GM19328 (cell line): ENCODE data around the gene SH3GL3.

Source experiments
- ATAC-seq: cut with Tn5 transposase; IDR thresholded peaks from one replicate; pipeline ENCODE4 v1.9.1; 2021; ENCODE audit warnings: mild to moderate bottlenecking, moderate library complexity; ENCODE audit not compliant: unreplicated experiment

SH3GL3 gene, protein sequence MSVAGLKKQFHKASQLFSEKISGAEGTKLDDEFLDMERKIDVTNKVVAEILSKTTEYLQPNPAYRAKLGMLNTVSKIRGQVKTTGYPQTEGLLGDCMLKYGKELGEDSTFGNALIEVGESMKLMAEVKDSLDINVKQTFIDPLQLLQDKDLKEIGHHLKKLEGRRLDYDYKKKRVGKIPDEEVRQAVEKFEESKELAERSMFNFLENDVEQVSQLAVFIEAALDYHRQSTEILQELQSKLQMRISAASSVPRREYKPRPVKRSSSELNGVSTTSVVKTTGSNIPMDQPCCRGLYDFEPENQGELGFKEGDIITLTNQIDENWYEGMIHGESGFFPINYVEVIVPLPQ

DNA sequence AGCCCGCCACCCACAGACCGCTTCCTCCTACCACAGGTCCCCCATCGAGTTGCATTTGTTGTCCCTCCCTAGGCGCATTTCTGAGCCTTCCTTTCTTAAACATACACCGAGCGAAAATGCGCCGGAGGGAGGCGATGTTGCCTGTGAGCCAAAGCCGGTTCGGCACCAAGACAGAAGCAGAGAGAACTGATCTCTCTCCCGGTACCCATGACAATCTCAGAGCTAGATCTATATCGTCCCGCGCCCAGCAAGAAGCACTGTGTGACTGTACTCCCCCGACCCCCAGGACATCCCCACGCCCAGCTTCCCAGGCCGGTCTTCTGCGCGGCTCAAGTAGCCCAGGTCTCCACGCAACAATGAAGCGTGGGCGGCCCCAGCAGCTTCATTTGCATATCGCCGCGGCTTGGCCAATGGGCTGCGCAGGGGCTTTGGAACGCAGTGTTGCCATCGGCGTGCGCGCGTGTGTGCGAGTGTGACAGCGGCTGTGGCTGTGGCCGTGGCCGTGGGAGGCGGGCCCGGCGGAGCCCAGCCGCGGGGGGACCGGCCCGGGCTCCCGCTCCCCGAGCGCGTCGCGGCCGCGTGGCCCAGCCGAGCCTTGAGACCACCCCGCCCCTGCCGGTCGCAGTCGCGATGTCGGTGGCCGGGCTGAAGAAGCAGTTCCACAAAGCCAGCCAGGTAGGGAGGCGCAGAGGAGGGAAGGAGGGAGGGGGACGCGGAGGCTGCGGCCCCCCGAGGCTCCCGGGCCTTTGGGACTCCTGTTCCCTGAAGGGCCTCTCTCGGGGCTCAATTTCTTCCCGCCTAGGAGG lies at the start of gene SH3GL3:
SH3GL3 (plus strand) TSS at position 438 of the 806 bp plus-strand sequence; CDS start at position 631, 193 bp downstream.
- ATAC-seq, result no peak

DNA sequence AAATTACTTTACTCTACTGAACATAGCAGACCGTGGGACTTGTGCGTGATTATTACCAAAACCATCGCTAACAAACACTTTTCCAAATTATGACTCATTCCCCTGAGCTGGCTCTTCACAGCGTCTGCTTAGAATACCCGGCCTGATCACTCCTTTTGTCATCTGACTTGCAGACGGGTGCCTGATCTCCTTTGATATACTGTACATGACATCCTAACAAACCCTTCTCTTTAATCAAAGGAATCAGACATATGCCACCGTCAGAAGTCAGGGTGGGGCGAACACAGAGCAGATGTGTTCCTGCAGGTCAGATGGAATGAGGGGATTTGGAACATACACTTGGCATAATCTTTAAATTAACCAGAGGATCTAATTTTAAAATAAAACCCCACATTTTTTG lies 48.5 kb upstream of the SH3GL3 start:
- no peak for ATAC-seq

DNA sequence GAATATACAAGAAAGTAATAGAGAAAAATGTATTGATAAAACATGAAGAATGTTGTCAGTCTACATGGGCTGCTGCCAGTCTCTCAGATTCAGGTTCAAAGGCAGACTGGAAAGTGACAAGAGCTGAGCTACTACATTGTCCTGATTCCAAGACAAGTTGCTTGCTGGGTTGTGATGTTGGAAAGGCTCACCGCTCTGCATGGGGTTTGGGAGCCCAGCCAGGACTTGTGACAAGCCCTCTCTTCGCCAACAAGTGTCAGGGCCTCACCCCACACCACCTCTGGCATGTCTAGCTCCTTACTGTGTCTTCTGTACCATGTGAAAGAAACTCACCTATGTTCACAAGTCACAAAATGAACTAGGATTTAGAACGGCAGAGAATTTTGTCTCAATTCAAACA lies 43.0 kb upstream of the SH3GL3 start:
- ATAC-seq, result no peak

DNA sequence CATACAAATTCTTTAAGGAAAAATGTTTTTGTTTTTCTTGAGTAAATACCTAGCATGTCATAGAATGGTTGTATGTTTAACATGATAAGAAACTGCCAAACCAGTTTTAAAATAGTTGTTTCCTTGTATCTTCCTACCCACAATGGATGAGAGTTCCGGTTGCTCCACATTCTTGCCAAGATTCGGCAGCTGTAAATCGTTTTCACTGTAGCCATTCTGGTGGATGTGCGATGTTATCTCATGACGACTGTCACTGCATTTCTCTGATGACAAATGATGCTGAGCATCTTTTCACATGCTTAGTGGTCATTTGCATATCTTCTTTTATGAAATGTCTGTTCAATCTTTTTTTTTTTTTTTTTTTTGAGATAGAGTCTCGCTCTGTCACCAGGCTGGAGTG lies 36.6 kb upstream of the SH3GL3 start:
- ATAC-seq, result no peak

DNA sequence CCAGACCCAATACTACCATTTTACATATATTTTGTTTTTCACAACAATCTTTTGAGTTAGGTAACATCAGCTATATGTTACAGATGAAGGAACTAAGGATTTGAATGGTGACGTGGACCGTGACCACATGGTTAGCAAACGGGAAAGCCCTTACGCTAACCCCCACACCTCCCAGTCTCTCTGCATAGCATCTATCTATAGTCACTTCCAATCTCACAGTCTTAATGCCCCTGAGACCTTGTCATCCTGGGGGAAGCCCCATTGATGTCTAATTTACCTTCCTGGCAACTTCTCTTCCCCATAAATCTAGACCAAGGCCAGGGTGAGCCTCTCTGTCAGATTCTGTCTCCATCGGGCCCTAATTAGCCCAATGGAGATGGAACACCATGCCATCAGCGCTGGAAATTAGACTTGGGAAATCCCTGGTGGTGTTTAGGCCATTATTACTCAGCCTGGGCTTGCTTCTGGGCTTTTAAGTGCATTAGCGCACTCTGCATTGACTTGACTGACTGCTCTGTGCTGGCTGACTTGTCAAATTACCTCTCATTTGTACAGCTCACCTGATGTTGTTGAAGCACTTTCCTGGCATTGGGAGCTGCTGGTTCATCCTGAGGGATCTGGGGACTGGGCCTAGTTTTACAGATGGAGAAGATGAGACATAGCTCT lies 34.0 kb upstream of the SH3GL3 start:
- no peak for ATAC-seq

DNA sequence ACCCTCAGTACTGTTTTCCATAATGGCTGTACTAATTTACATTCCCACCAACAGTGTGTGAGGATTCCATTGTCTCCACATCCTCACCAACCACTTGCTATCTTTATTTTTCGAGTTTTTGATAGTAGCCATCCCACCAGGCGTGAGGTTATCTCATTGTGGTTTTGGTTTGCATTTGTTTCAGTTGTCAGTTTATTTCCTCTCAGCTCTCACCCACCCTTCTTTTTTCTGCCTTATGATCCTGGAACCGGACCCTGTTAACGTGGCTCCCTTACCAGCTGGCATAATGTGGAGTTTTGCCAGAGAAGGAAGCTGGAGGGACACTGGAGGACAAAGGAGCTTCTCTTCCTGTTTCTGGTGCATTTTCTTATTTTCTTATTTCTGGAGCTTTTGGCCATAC lies 25.1 kb upstream of the SH3GL3 start:
- ATAC-seq, result no peak

DNA sequence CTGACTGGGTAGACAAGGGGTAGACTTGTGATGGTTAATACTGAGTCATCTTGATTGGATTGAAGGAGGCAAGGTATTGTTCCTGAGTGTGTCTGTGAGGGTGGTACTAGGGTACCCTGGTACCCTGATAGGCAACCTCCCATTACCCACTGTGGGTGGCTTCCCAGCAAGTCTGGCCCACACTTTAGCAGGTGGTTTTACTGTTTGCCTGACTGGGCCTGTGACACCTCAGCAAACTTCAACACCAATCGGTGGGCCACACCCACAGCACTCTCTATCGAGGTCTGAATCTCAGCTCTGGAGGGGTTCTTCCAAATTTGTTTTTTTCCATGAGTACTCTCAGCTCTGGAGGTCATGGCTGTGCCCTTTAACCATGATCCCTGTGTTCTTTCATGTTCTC lies 24.6 kb upstream of the SH3GL3 start:
- ATAC-seq, result no peak

DNA sequence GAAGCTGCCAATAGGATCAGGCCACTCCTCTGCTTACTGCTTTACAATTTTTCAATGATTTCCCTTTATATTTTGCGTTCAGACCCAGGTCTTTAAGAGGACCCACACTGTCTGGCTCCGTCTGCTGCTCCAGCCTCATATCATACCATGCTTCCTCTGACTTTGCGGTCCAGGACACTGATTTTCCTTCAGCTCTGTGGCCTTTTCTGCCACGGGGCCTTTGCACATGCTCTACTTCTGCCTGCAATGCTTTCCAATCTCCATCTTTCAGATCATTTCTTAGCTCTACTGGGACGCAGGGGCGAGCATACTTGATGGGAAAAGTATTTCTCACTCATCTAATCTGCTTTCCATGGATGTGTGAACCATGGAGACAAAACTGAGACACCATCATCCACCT lies 23.0 kb upstream of the SH3GL3 start:
- no peak for ATAC-seq

DNA sequence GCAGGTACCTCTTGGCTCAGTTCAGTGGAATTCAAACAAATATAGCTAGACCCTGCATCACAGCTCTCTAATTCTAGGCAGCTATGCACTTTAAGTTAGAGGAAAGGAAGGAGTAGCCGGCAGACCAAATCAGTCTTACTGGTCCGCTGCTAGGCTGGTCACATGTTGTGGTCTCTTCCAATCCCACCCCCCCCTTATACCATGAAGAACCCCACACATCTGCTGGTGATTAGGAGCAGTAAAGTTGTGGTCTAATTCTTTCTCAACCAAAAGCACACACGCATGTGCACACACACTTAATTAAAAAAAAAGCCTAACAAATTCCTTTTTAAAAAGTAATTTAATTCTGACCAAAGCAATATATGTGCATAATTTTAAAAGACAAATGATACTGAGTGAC lies 16.7 kb upstream of the SH3GL3 start:
- ATAC-seq, result no peak

DNA sequence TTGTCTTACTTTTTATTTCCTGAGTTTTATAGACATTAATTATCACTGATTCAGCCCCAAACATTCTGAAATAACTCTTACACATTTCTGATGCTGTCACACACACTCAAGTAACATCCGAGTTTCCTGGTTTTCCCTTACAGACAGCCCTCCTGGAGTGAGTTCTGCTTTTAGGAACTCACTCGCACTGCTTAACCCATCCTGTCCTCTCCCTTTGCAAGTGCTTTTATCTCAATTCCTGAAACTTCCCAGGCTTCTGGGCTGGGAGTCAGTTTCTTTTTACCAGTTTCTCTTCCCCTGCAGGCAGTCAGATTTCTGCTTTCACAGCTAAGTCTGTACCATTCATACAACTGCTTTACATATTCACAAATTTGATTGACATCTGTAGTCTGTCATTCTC lies 15.6 kb upstream of the SH3GL3 start:
- no peak for ATAC-seq

DNA sequence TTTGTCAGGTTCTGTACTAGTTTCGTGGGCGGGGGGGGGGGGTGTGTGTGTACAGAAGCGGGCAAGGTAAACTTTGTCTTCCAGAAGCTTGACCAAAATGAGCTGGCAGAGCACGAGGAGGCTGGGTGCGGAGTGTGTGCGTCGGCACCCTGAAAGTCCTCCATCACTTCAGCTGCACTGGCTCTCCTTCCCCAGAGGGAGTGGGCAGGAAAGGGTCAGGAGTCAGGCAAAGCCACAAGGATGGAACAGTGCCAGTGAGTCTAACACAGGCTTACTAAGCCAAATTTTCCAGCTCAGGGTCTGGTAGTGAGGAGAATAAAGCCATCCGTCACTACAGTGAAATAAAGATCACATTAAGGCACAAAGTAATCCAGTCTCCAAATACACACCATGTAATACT lies 11.9 kb upstream of the SH3GL3 start:
- ATAC-seq, result no peak

DNA sequence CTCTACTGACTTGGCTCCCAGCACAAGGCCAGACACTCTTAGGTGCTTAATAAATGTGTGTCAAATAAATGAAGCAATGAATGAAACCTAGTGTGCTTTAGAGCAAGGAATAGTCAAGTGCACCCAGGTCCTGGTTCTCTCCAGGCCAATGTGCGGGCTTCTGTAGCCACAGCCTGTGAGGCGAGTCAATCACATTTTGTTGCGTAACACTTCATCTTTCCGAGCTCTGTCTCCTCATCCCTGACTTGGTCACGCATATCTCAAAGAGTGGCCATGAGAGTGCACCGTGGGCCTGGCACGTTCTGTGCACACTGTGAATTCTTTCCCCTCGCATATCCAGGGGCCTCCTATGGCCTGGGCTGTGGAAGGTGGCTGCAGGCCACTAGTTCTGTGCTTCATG lies 11.4 kb upstream of the SH3GL3 start:
- no peak for ATAC-seq

DNA sequence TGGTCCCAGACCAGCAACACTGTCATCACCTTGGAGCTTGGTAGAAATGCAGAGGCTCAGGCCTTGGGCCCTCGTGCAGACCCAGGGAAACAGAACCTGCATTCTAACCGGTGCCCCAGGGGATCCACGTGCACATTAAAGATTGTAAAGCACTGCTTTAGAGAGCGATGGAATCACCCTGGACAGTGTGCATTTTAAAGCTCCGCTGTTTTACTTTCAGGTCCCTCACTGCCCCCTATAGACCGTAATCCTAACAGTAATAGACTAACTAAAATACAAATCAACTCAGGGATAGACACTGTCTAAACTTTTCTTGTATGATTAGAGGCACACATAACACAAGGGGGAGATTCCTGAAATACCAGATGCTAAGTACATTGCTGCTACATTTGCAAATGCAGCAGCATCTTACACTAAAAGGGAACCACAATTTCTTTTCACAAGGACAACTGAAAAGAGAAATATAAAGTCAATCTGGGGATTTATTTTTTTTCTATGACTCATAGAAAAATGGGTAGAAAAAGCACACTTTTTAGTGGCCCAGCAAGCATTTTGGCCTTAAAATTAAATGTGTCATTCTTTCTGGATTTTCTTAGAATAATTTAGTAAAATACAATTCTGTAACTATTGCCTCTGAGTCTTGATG lies 10.5 kb upstream of the SH3GL3 start:
- no peak for ATAC-seq

DNA sequence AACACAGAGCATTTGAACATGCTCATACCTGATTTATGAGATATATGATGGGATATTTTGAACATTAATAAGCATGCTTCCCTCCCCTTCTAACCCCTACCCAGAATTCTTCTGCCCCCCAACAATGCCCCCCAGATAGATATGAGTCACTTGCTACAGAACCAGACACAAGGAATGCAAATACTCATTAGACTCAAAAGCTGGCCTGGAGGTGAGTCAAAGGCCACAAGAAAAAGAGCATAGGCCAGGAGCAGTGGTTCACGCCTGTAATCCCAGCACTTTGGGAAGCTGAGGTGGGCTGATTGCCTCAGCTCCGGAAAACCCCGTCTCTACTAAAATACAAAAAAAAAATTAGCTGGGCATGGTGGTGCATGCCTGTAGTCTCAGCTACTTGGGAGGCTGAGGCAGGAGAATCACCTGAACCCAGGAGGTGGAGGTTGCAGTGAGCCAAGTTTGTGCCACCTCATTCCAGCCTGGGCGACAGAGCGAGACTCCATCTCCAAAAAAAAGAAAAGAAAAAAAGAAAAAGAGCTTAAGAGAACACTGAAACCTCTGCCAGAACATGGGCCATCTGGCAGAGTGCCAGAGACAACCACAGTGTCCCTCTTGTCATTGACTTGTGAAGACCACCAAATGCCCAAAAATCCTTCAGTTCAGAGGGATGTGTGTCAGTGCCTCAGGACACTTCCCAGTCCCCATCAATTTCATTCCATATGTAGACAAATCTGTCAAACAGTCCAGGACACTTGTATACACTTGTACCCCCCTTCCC lies 3.9 kb upstream of the SH3GL3 start:
- no peak for ATAC-seq

DNA sequence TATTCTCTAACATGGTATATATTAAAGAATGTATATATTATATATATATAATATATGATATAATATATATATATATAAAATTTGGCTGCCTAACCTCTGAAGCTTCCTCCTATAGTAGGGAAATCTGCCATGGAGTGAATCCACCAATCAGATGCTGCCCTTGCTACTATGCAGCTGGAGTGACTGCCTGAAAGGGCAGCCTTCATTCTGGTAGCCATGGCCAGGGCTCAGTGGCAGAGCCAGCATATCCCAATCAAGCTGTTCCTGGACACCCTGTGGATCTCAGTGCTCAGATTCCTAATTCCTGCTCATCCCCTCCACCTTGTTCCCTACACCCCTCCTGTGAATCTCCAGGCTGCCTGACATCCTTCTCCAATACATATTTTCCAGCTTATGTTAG lies 2.2 kb upstream of the SH3GL3 start:
- no peak for ATAC-seq

DNA sequence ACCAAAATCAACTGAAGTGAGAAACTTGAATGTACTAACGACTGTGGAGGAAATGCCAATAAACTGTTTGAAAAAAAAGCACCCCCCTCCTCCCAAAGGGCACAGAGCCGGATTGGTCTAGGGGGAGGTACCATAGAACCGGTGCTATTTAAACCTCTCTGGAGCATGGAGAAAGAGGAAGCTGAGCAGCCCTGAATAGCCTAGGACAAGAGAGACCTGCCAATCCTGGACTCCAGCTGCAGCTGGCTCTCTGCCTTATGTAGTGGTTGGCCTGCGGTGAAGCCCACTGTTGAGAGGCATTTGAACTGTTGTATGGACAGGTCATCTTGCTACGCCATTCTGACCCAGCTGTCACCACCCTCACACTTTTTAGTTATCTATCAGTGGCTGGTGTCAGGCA lies 1.5 kb upstream of the SH3GL3 start:
- ATAC-seq, result no peak

DNA sequence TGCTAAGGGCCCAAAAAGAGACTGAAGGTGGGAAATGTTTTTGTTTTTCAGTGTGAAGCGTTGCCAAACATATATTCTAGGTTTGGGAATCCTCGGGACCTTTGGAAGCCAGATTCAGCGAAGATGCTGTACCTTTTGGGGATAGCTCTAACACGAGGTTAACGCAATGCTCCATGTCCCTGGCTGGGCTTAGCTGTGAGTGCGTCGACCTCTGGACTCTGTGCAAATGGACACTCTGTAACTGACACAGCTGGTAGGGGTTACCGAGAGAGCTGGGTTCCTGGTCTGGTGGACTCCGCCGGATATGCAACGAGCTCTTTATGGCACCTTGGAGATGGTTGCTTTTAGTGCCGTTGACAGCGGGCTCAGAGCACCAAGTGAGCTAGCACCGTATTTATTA lies 724 bp upstream of the SH3GL3 start:
- no peak for ATAC-seq

DNA sequence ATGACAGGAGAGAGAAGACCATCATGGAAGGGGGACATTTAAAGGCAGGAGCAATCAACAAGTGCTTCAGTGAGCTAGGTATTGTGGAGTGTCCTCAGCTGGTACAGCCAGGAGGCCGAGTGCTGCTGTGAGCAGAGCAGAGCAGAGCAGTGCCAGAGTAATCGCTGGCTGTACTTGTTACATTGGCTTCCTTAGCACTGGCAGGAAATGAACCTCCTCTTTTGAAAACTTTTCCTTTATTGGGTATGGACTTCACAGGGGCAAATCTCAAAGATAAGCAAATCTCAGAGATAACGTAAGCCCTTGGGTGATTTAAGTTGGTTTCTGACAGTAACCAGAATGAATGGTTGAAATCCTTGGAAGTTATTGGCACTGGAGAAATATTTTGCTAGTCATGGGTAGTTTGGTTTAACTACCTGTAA lies 2.1 kb downstream of the SH3GL3 start:
- ATAC-seq, result no peak

DNA sequence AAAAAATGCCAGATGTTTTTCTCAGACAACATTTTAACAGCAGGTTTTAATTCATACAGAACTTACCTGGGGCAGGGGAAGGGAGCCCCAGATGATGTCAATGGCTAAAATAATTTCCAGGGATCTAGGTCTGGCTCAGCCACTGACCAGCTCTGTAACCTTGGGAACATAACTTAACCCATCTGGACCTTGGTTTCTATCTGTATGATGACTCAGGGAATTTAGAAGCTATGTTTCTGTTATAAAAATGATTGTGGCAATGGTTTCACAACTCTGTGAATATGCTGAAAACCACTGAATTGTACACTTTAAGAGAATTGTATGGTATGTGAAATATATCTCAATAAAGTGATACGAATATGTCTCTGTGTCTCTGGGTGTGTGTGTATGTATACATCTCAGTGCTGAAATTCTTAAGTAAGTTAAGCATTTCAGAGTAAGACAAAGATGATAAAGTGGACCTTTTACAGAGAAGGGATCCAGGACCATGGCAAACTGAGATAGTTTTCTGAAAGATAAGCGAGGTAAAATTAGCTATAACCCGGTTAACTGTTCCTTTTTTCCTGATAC lies 2.9 kb downstream of the SH3GL3 start:
- ATAC-seq, result no peak

DNA sequence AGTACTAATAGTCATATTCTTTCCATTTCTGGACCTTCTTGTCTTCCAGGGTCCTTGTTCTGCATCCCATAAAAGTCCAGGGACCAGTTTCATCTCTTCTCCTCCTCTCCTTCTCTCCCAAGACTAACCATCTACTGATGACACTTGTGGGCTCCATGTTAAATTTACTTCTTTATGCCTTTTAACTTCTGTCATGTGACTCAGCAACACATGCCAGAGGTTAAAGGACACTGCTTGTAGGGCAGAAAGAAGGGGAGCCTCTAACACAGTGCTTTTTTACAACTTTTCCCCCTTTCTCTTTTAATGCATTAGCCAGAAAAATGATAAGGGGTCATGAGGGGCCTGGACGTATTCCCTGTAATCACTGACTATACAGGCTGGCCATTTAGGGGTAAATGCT lies 10.0 kb downstream of the SH3GL3 start:
- ATAC-seq, result no peak
